ENCODE data around the gene CES3. TPM values are rescaled to one million over a fixed set of nuclear protein-coding genes. Genes with fewer than 3 reads are reported as not detected.

CES3 gene
- polyA plus RNA-seq, 1 donor (not counting 4 experiments of a cell fraction or from before 2014, with no cell fraction given): 1.5 TPM

GRCh38 chr16:67017810-67018488 is 56.9 kb downstream of the CES3 start:
- Histone ChIP-seq H3K9me3 (ENCODE audit: control insufficient read depth, low read depth, low read length) (no peaks in the 10 kb centered on the region), H3K27ac (ENCODE audit: control insufficient read depth, insufficient read depth, low read length) (no peak overlapping the region), H3K9me1 (ENCODE audit: control insufficient read depth, extremely low read depth, insufficient read depth, low read length) (no peaks in the 10 kb centered on the region), H2AFZ (ENCODE audit: control insufficient read depth, low read length) (peak overlapping the region; percentile 40), H3K4me3 (ENCODE audit: control insufficient read depth in 2 of 3, extremely low read depth in 1 of 3, insufficient read depth in 2 of 3, low read depth in 1 of 3, low read length in 3 of 3) (no peak overlapping the region), H4K20me1 (ENCODE audit: control insufficient read depth, extremely low read depth, insufficient read depth, low read length) (no peaks in the 10 kb centered on the region), H3K4me2 (ENCODE audit: control insufficient read depth, extremely low read depth, insufficient read depth, low read depth, low read length) (no peak overlapping the region), H3K79me2 (ENCODE audit: control insufficient read depth, insufficient read depth, low read length) (no peaks in the 10 kb centered on the region), H3K36me3 (ENCODE audit: control insufficient read depth in 2 of 2, extremely low read depth in 1 of 2, insufficient read depth in 2 of 2, low read length in 2 of 2) (no peaks in the 10 kb centered on the region), H3K27me3 (ENCODE audit: control insufficient read depth, extremely low read depth, insufficient read depth, low read length) (peaks cover 10% of the 10 kb centered on the region), H3K4me1 (ENCODE audit: control insufficient read depth, extremely low read depth, insufficient read depth, low read length) (peaks cover 13% of the 10 kb centered on the region), H3K9ac (ENCODE audit: control insufficient read depth, extremely low read depth, insufficient read depth, low read length) (no peak overlapping the region)
- TF ChIP-seq CTCF (optimal IDR thresholded peaks at IDR 0.05 in 1 of 3, IDR thresholded peaks at IDR 0.05 in 1 of 3, conservative IDR thresholded peaks at IDR 0.05 in 1 of 3; ENCODE audit: extremely low read depth in 1 of 3, insufficient read depth in 2 of 3, low read length in 3 of 3) (peak; percentile 75 to 99 (median 98)), EZH2 (IDR thresholded peaks at IDR 0.05; ENCODE audit: low read length) (no peak)
- DNase-seq (ENCODE audit: low read depth, low spot score) (peak; percentile 92), FAIRE-seq (peak; percentile 89)
- dilution Hi-C loops (cut with MboI; ENCODE audit: extremely low pct_ligation_motif_present, low sequenced_read_pairs): no loop called here

DNA sequence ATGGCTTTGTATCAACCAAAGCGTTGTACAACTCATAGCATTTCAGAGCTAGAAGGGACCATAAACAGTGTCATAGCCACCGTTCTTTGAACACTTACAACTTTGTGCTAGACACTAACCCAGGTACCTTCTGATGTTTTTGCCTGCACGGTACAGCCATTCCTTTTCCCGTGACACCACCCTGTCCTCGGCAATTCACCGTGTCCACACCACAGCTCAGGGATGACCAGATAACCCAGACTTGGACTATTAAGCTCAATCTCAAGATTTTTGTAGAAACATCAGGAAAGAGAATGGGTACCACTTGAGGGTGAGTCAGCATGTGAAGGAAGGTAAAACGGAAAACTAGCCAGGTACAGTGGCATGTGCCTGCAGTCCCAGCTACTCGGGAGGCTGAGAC is 58.1 kb downstream of the CES3 start:
- dilution Hi-C loops (cut with MboI; ENCODE audit: extremely low pct_ligation_motif_present, low sequenced_read_pairs): no loop called here
- H3K4me3 ChIP-seq (ENCODE audit: control insufficient read depth in 2 of 3, extremely low read depth in 1 of 3, insufficient read depth in 2 of 3, low read depth in 1 of 3, low read length in 3 of 3): no peak overlapping the region
- H3K9ac ChIP-seq (ENCODE audit: control insufficient read depth, extremely low read depth, insufficient read depth, low read length): no peak overlapping the region
- no peak overlapping the region for H2AFZ ChIP-seq (ENCODE audit: control insufficient read depth, low read length)
- FAIRE-seq (no peak), DNase-seq (ENCODE audit: low read depth, low spot score) (no peak)
- H4K20me1 ChIP-seq (ENCODE audit: control insufficient read depth, extremely low read depth, insufficient read depth, low read length): no peaks in the 10 kb centered on the region
- H3K9me1 ChIP-seq (ENCODE audit: control insufficient read depth, extremely low read depth, insufficient read depth, low read length): no peaks in the 10 kb centered on the region
- no peak overlapping the region for H3K4me2 ChIP-seq (ENCODE audit: control insufficient read depth, extremely low read depth, insufficient read depth, low read depth, low read length)
- no peaks in the 10 kb centered on the region for H3K79me2 ChIP-seq (ENCODE audit: control insufficient read depth, insufficient read depth, low read length)
- H3K27ac ChIP-seq (ENCODE audit: control insufficient read depth, insufficient read depth, low read length): no peak overlapping the region
- peaks cover 9% of the 10 kb centered on the region for H3K27me3 ChIP-seq (ENCODE audit: control insufficient read depth, extremely low read depth, insufficient read depth, low read length)
- no peaks in the 10 kb centered on the region for H3K9me3 ChIP-seq (ENCODE audit: control insufficient read depth, low read depth, low read length)
- peaks cover 9% of the 10 kb centered on the region for H3K4me1 ChIP-seq (ENCODE audit: control insufficient read depth, extremely low read depth, insufficient read depth, low read length)
- TF ChIP-seq EZH2 (IDR thresholded peaks at IDR 0.05; ENCODE audit: low read length) (no peak), CTCF (optimal IDR thresholded peaks at IDR 0.05 in 1 of 3, IDR thresholded peaks at IDR 0.05 in 1 of 3, conservative IDR thresholded peaks at IDR 0.05 in 1 of 3; ENCODE audit: extremely low read depth in 1 of 3, insufficient read depth in 2 of 3, low read length in 3 of 3) (no peak)
- H3K36me3 ChIP-seq (ENCODE audit: control insufficient read depth in 2 of 2, extremely low read depth in 1 of 2, insufficient read depth in 2 of 2, low read length in 2 of 2): no peaks in the 10 kb centered on the region

Measured in keratinocyte (primary cell).